PC-3 (cell line): ENCODE results near the gene CCNY. TPM values are rescaled to one million over a fixed set of nuclear protein-coding genes. Genes with fewer than 3 reads are reported as not detected.

Experiments
- ATAC-seq: fragments of 200-7000 bp; cut with Tn5 transposase; 2 replicates; pipeline ENCODE4 v1.9.1; 2020; ENCODE audit warnings: mild to moderate bottlenecking, moderate library complexity
- BruUV-seq: library from RNA; stranded (reverse); fragments of 400-500 nt; replicated peaks from 2 replicates; lab custom pipeline; 2021; lab: Mats Ljungman, UMichigan
- CTCF ChIA-PET: fragments of 300-600 bp; sonication (Branson Sonifier 250); formaldehyde crosslinking; loops from one replicate; lab custom pipeline; 2022; ENCODE audit warnings: antibody characterized with exemption; lab: Charles Lee
- POLR2A ChIA-PET: fragments of 300-600 bp; sonication (Branson Sonifier 250); formaldehyde crosslinking; loops from one replicate; lab custom pipeline; 2022; ENCODE audit warnings: antibody characterized with exemption; ENCODE audit not compliant: unreplicated experiment; lab: Charles Lee
- DNase-seq: peaks from one replicate; pipeline ENCODE4 v3.0.0-alpha.2; 2015
- H2AFZ ChIP-seq: fragments of 300-600 bp; sonication (generic); 2 replicates; pipeline ENCODE4 v1.6.0; 2016; ENCODE audit warnings: antibody characterized with exemption, low read length
- H3F3A ChIP-seq: fragments of 300-600 bp; sonication (generic); one replicate; pipeline ENCODE4 v1.6.0; 2017; ENCODE audit warnings: antibody characterized with exemption, low read length, control low read depth, mild to moderate bottlenecking; ENCODE audit not compliant: unreplicated experiment
- H3K27ac ChIP-seq: fragments of 300-600 bp; sonication (generic); 2 replicates; pipeline ENCODE4 v1.5.1; 2016; ENCODE audit warnings: mild to moderate bottlenecking, low read length
- H3K27me3 ChIP-seq: fragments of 300-600 bp; sonication (generic); 2 replicates; pipeline ENCODE4 v1.6.1; 2016; ENCODE audit warnings: low read length, mixed read lengths
- H3K36me3 ChIP-seq: fragments of 300-600 bp; sonication (generic); 2 replicates; pipeline ENCODE4 v1.6.1; 2016; ENCODE audit warnings: low read depth, mixed run types, low read length, mixed read lengths
- H3K4me1 ChIP-seq: fragments of 300-600 bp; sonication (generic); 2 replicates; pipeline ENCODE4 v1.5.1; 2016; ENCODE audit warnings: low read length; ENCODE audit not compliant: insufficient read depth
- H3K4me2 ChIP-seq: fragments of 300-600 bp; sonication (generic); 2 replicates; pipeline ENCODE4 v1.6.0; 2016; ENCODE audit warnings: low read length
- H3K4me3 ChIP-seq: fragments of 300-600 bp; sonication (generic); 2 replicates; pipeline ENCODE4 v1.5.1; 2016; ENCODE audit warnings: mild to moderate bottlenecking, low read length, mixed read lengths
- H3K79me2 ChIP-seq: fragments of 300-600 bp; sonication (generic); 2 replicates; pipeline ENCODE4 v1.6.1; 2017; ENCODE audit warnings: low read length, mixed read lengths
- H3K9ac ChIP-seq: fragments of 300-600 bp; sonication (generic); 2 replicates; pipeline ENCODE4 v1.6.0; 2016; ENCODE audit warnings: mild to moderate bottlenecking, low read length
- H3K9me2 ChIP-seq: fragments of 300-600 bp; sonication (generic); replicated peaks from 2 replicates; pipeline ENCODE4 v1.6.1; 2016; ENCODE audit warnings: mixed run types, low read length, mixed read lengths
- H3K9me3 ChIP-seq: fragments of 300-600 bp; sonication (generic); 2 replicates; pipeline ENCODE4 v1.6.1; 2016; ENCODE audit warnings: low read length, mixed read lengths
- H4K20me1 ChIP-seq: fragments of 300-600 bp; sonication (generic); 2 replicates; pipeline ENCODE4 v1.6.1; 2016; ENCODE audit warnings: low read length, mixed read lengths
- CTCF ChIP-seq: fragments of 300-600 bp; sonication (generic); conservative IDR thresholded peaks from 2 replicates; pipeline ENCODE4 v1.5.1; 2017; ENCODE audit warnings: antibody characterized with exemption, low read depth, mild to moderate bottlenecking, low read length
- EZH2 ChIP-seq: fragments of 300-600 bp; sonication (generic); IDR thresholded peaks from one replicate; pipeline ENCODE4 v1.6.1; 2017; ENCODE audit warnings: antibody characterized with exemption, mild to moderate bottlenecking, low read length; ENCODE audit not compliant: unreplicated experiment
- EZH2phosphoT487 ChIP-seq: fragments of 300-600 bp; sonication (generic); IDR thresholded peaks from 2 replicates; pipeline ENCODE4 v1.6.1; 2018; ENCODE audit warnings: mild to moderate bottlenecking, antibody characterized with exemption, low read length, borderline replicate concordance
- intact Hi-C: fragments of 100-400 bp; cut with micrococcal nuclease; formaldehyde crosslinking; loops from 2 replicates; pipeline ENCODE4 v1.9.0; 2023
- total RNA-seq: library from RNA; depleted of rRNA; stranded (reverse); fragments of >200 nt; gene quantifications from 2 replicates; pipeline ENCODE4 v1.2.3, GENCODE V29; 2014

The CCNY gene
- total RNA-seq, 1 experiment from 2014 or later: 146 TPM

- H3F3A ChIP-seq: no peaks in the 10 kb centered on the region
- POLR2A ChIA-PET: no interaction called here
- CTCF ChIA-PET: interaction anchor here (0.6 kb wide), 1 partner anchor 224 kb away, joined by 4 read pairs; no protein-coding TSS in a partner anchor
Measured at GRCh38 chr10:35463878-35464277, 127.6 kb downstream of the CCNY start.

GRCh38 chr10:35464825-35465456, 128.6 kb downstream of the CCNY start:
- Histone ChIP-seq H3K27me3 (no peaks in the 10 kb centered on the region), H3K4me1 (0 out of 2 replicates have a peak, but pooled peaks cover 5% of the 10 kb centered on the region), H3K4me3 (no peak overlapping the region), H3F3A (no peaks in the 10 kb centered on the region), H3K9me3 (no peaks in the 10 kb centered on the region), H3K27ac (no peak overlapping the region), H2AFZ (no peak overlapping the region), H3K9me2 (no peaks in the 10 kb centered on the region), H3K9ac (no peak overlapping the region), H4K20me1 (peaks cover 61% of the 10 kb centered on the region), H3K36me3 (no peaks in the 10 kb centered on the region), H3K79me2 (peaks cover 97% of the 10 kb centered on the region), H3K4me2 (no peak overlapping the region)
- intact Hi-C loops: no loop called here
- no TSS peak for BruUV-seq
- DNase-seq (no peak), ATAC-seq (no peak)
- TF ChIP-seq CTCF (no peak), EZH2phosphoT487 (no peak), EZH2 (no peak)
- ChIA-PET POLR2A (no interaction called here), CTCF (interaction anchor here (0.5 kb wide), 1 partner anchor 225 kb away, joined by 5 read pairs; no protein-coding TSS in a partner anchor)

More at GRCh38 chr10:35463878-35464277, 127.6 kb downstream of the CCNY start:
- DNase-seq: no peak
- Histone ChIP-seq H2AFZ (no peak overlapping the region), H3K4me3 (no peak overlapping the region), H3K9me3 (no peaks in the 10 kb centered on the region), H3K27me3 (no peaks in the 10 kb centered on the region), H4K20me1 (peaks cover 62% of the 10 kb centered on the region), H3K27ac (no peak overlapping the region), H3K36me3 (no peaks in the 10 kb centered on the region), H3K9me2 (no peaks in the 10 kb centered on the region), H3K4me1 (0 out of 2 replicates have a peak, but pooled peaks cover 5% of the 10 kb centered on the region), H3K9ac (no peak overlapping the region), H3K4me2 (no peak overlapping the region), H3K79me2 (peaks cover 99% of the 10 kb centered on the region)
- intact Hi-C loops: no loop called here
- TF ChIP-seq EZH2phosphoT487: no peak
- no TSS peak for BruUV-seq
- no peak for ATAC-seq

GRCh38 chr10:35465673-35466072, 129.4 kb downstream of the CCNY start:
- ChIA-PET POLR2A (no interaction called here), CTCF (no interaction called here)
- Histone ChIP-seq H3K36me3 (no peaks in the 10 kb centered on the region), H3K4me3 (no peak overlapping the region), H3K27ac (no peak overlapping the region), H3K79me2 (peaks cover 97% of the 10 kb centered on the region), H3K9me3 (no peaks in the 10 kb centered on the region), H3K4me1 (0 out of 2 replicates have a peak, but pooled peaks cover 5% of the 10 kb centered on the region), H3K9ac (no peak overlapping the region), H3K9me2 (no peaks in the 10 kb centered on the region), H3K4me2 (no peak overlapping the region), H3F3A (no peaks in the 10 kb centered on the region), H4K20me1 (peaks cover 65% of the 10 kb centered on the region), H3K27me3 (no peaks in the 10 kb centered on the region), H2AFZ (no peak overlapping the region)
- no peak for ATAC-seq
- TF ChIP-seq EZH2 (no peak), CTCF (no peak), EZH2phosphoT487 (no peak)
- intact Hi-C loops: no loop called here
- DNase-seq: no peak
- no TSS peak for BruUV-seq
